Fibroblast of the conjunctiva (primary cell): ENCODE results near the gene CYS1.
A peak's percentile ranks its signal among the peaks of the same experiment; 100 is the strongest.
"Not testable (repeated sequence)": the region's sequence is repeated elsewhere in the genome, so short reads cannot be mapped to it uniquely, and the experiment has no call there.

ENCODE experiments used
- DNase-seq: peaks from one replicate; pipeline ENCODE4 v3.0.0-alpha.2; 2010; ENCODE audit warnings: low read depth

The CYS1 gene

GRCh38 chr2:10029875-10030223 is 50.4 kb downstream of the CYS1 start:
- DNase-seq, result no peak

- no peak for DNase-seq
Measured at GRCh38 chr2:10028988-10029874, 51.0 kb downstream of the CYS1 start.

- no peak for DNase-seq
Measured at GRCh38 chr2:10028407-10028987, 51.7 kb downstream of the CYS1 start.

- DNase-seq, result no peak
Measured at GRCh38 chr2:10027660-10028330, 52.4 kb downstream of the CYS1 start.

GRCh38 chr2:10026940-10027569 is 53.2 kb downstream of the CYS1 start:
- no peak for DNase-seq

GRCh38 chr2:10022966-10023662 is 57.1 kb downstream of the CYS1 start:
- DNase-seq, result no peak

GRCh38 chr2:10022445-10022844 is 57.8 kb downstream of the CYS1 start:
- no peak for DNase-seq

GRCh38 chr2:10022041-10022421 is 58.2 kb downstream of the CYS1 start:
- DNase-seq, result no peak

- DNase-seq, result no peak
Measured at GRCh38 chr2:10019602-10020400, 60.4 kb downstream of the CYS1 start.

- DNase-seq, result peak; percentile 28
Measured at GRCh38 chr2:10019174-10019573, 61.0 kb downstream of the CYS1 start.

GRCh38 chr2:10017313-10017941 is 62.8 kb downstream of the CYS1 start:
- no peak for DNase-seq

GRCh38 chr2:10016802-10017258 is 63.4 kb downstream of the CYS1 start:
- no peak for DNase-seq

- DNase-seq, result no peak
Measured at GRCh38 chr2:10016001-10016801, 64.0 kb downstream of the CYS1 start.

- DNase-seq, result not testable (repeated sequence)
Measured at GRCh38 chr2:10015376-10015989, 64.7 kb downstream of the CYS1 start.

- DNase-seq, result no peak
Measured at GRCh38 chr2:10014418-10015190, 65.6 kb downstream of the CYS1 start.

GRCh38 chr2:10013651-10014417 is 66.4 kb downstream of the CYS1 start:
- DNase-seq, result not testable (repeated sequence)

- no peak for DNase-seq
Measured at GRCh38 chr2:10012963-10013461, 67.2 kb downstream of the CYS1 start.
